22Rv1 (cell line): ENCODE data around the gene RAF1.
"Not testable (repeated sequence)": the region's sequence is repeated elsewhere in the genome, so short reads cannot be mapped to it uniquely, and the experiment has no call there.

Source experiments
- H3K27ac ChIP-seq: fragments of 450-650 bp; 2 replicates; pipeline ENCODE4 v1.5.1; 2017
- ZFX ChIP-seq: fragments of 450-650 bp; IDR thresholded peaks from 2 replicates; pipeline ENCODE4 v1.6.1; 2017; ENCODE audit warnings: antibody characterized with exemption, borderline replicate concordance
- TF ChIP-seq, protein P1 (sequence below): fragments of 450-650 bp; IDR thresholded peaks from 2 replicates; pipeline ENCODE4 v1.5.1; 2017; ENCODE audit warnings: mild to moderate bottlenecking

RAF1 gene

GRCh38 chr3:12545473-12545791 is 118.5 kb downstream of the RAF1 start, which contains the start of gene MKRN2OS:
MKRN2OS (minus strand) TSS chr3:12545499; CDS start chr3:12545464, 35 bp downstream.
- TF ChIP-seq, protein P1, sequence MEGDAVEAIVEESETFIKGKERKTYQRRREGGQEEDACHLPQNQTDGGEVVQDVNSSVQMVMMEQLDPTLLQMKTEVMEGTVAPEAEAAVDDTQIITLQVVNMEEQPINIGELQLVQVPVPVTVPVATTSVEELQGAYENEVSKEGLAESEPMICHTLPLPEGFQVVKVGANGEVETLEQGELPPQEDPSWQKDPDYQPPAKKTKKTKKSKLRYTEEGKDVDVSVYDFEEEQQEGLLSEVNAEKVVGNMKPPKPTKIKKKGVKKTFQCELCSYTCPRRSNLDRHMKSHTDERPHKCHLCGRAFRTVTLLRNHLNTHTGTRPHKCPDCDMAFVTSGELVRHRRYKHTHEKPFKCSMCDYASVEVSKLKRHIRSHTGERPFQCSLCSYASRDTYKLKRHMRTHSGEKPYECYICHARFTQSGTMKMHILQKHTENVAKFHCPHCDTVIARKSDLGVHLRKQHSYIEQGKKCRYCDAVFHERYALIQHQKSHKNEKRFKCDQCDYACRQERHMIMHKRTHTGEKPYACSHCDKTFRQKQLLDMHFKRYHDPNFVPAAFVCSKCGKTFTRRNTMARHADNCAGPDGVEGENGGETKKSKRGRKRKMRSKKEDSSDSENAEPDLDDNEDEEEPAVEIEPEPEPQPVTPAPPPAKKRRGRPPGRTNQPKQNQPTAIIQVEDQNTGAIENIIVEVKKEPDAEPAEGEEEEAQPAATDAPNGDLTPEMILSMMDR, result no peak
- no peak for TF ChIP-seq ZFX

DNA sequence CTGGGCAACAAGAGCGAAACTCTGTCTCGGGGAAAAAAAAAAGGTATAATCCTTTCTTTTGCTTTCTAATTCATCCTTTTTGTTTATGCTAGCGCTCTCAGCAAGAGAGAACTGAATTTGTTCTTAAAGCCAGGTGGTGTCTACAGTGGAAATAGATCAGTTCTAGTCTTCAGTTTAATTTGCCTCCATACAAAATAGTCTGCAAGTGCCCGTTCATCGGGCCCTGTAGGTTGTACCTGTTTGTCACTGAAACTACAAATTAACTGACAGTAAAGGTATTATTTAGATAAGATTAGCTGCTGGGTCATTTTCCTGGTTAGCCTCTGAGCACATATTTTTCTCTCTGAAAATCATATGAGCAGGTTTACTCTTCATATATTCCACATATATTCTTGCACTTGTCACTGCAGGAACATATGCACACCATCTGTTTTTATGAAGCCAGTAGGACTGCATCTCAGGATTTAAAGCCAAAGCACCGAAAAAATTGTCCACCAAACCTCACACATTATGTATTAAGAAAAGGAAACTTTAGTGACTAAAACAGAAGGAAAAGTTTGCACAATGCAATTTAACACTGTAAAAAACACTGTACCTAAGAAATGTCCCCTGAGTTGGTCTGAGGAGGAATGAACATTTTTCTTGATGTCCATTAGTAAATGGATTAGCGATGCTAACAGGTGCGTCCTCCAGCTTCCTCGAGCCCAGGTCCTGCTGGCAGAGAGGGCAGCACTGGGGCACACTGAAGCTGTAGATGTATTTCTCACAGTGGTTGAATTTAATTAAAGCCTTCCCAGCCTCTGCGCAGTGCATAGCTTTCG is 119.1 kb downstream of the RAF1 start:
- no peak for TF ChIP-seq ZFX
- TF ChIP-seq, protein P1, result no peak
- peak overlapping the region; percentile 77 for H3K27ac ChIP-seq

More at GRCh38 chr3:12545473-12545791, 118.5 kb downstream of the RAF1 start, which contains the start of gene MKRN2OS:
- H3K27ac ChIP-seq, result peak within 1 kb of the TSS; percentile 77

- H3K27ac ChIP-seq, result not testable (repeated sequence)
Measured at GRCh38 chr3:12543497-12543896, 120.4 kb downstream of the RAF1 start.

- TF ChIP-seq, protein P1, result no peak
- no peak for TF ChIP-seq ZFX
- H3K27ac ChIP-seq, result no peak overlapping the region
Measured at GRCh38 chr3:12541625-12542024, 122.3 kb downstream of the RAF1 start.

DNA sequence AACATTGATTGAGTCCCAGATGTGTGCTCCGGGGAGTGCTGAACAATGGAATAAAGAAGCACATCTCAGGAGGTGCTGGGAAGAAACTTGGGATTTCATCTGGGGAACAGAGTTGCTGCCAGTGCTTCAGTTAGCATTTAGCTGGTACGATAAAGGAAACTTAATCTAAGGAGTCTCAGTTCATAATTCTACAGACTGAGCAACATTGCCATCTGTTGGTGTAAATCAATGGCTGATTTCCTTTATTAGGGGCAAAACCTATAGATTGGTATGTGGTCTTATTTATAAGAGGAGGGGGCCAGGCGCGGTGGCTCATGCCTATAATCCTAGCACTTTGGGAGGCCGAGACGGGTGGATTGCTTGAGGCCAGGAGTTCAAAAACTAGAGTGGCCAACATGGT is 127.5 kb downstream of the RAF1 start:
- TF ChIP-seq, protein P1, result no peak
- no peak for TF ChIP-seq ZFX
- no peak overlapping the region for H3K27ac ChIP-seq
